ENCODE measurements around the gene SGMS1. TPM values are rescaled to one million over a fixed set of nuclear protein-coding genes. Genes with fewer than 3 reads are reported as not detected.
A peak's percentile ranks its signal among the peaks of the same experiment; 100 is the strongest.

The SGMS1 gene
- total RNA-seq, 1 experiment from 2014 or later, result 34.5 TPM

DNA sequence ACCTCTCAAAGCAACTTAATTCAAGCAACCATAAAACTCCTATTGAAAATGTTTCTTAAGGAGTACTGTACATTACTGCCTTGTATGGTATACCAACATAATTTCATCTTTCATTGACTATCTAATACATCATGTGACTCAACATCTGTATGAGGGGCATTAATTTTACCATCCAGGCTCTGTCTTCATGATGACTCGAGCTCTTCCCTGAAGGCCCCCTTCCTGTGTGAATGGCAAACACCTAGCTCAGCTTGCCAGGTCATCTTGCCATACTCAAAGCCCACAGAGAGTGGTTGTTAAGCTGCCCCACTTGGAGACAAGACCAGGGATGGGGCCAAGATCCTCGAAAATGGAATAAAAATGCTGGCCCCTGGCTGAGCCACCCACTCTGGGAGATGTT lies 82.4 kb downstream of the SGMS1 start:
- CTCF ChIA-PET, result interaction anchor here (0.5 to 0.9 kb wide), 2 partner anchors 9 to 83 kb away, joined by 3 to 8 read pairs; no protein-coding TSS in a partner anchor
- DNase-seq, result no peak
- Mint-ChIP-seq H3K27ac (ENCODE audit: unreplicated experiment) (no peak overlapping the region), H3K27me3 (ENCODE audit: unreplicated experiment) (no peaks in the 10 kb centered on the region), H3K4me3 (ENCODE audit: low read depth, unreplicated experiment) (no peak overlapping the region), H3K9me3 (ENCODE audit: low read depth, unreplicated experiment) (no peaks in the 10 kb centered on the region), H3K36me3 (ENCODE audit: insufficient read depth, unreplicated experiment) (no peaks in the 10 kb centered on the region), H3K4me1 (ENCODE audit: low read depth, unreplicated experiment) (peaks cover 36% of the 10 kb centered on the region)
- TF ChIP-seq CTCF (IDR thresholded peaks at IDR 0.05; ENCODE audit: unreplicated experiment), result no peak
- intact Hi-C loops (cut with micrococcal nuclease; ENCODE audit: unreplicated experiment), result no loop called here
- BruUV-seq (replicated peaks), result no TSS peak

DNA sequence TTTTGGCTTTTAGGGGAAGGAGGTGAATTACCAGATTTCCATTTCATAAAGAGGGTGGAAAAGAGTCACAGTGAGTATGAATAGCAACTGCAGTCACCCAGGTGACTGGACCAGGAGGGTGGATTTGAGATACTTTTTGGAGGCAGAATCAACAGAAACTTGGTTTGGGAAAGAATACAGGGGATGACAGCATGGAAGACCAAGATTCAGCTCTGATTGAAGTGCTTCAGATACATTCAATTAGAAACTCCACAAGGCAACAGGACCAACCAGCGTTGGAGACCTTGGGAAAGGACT lies 83.0 kb downstream of the SGMS1 start:
- BruUV-seq (replicated peaks), result no TSS peak
- Mint-ChIP-seq H3K27ac (ENCODE audit: unreplicated experiment) (peak overlapping the region; percentile 11), H3K27me3 (ENCODE audit: unreplicated experiment) (no peaks in the 10 kb centered on the region), H3K9me3 (ENCODE audit: low read depth, unreplicated experiment) (no peaks in the 10 kb centered on the region), H3K4me3 (ENCODE audit: low read depth, unreplicated experiment) (no peak overlapping the region), H3K4me1 (ENCODE audit: low read depth, unreplicated experiment) (peaks cover 33% of the 10 kb centered on the region), H3K36me3 (ENCODE audit: insufficient read depth, unreplicated experiment) (no peaks in the 10 kb centered on the region)
- CTCF ChIA-PET, result interaction anchor here (0.5 kb wide), 1 partner anchor 83 kb away, joined by 8 read pairs; no protein-coding TSS in a partner anchor
- intact Hi-C loops (cut with micrococcal nuclease; ENCODE audit: unreplicated experiment), result no loop called here
- no peak for DNase-seq
- no peak for TF ChIP-seq CTCF (IDR thresholded peaks at IDR 0.05; ENCODE audit: unreplicated experiment)

- H3K36me3 Mint-ChIP-seq (ENCODE audit: insufficient read depth, unreplicated experiment), result no peaks in the 10 kb centered on the region
- no peaks in the 10 kb centered on the region for H3K9me3 Mint-ChIP-seq (ENCODE audit: low read depth, unreplicated experiment)
- peaks cover 28% of the 10 kb centered on the region for H3K4me1 Mint-ChIP-seq (ENCODE audit: low read depth, unreplicated experiment)
- H3K27ac Mint-ChIP-seq (ENCODE audit: unreplicated experiment), result peak overlapping the region; percentile 11
- BruUV-seq (replicated peaks), result no TSS peak
- intact Hi-C loops (cut with micrococcal nuclease; ENCODE audit: unreplicated experiment), result no loop called here
- TF ChIP-seq CTCF (IDR thresholded peaks at IDR 0.05; ENCODE audit: unreplicated experiment), result no peak
- no peak overlapping the region for H3K4me3 Mint-ChIP-seq (ENCODE audit: low read depth, unreplicated experiment)
- CTCF ChIA-PET, result no interaction called here
- no peaks in the 10 kb centered on the region for H3K27me3 Mint-ChIP-seq (ENCODE audit: unreplicated experiment)
- DNase-seq, result no peak
Measured at GRCh38 chr10:50540069-50540825, 83.5 kb downstream of the SGMS1 start.

DNA sequence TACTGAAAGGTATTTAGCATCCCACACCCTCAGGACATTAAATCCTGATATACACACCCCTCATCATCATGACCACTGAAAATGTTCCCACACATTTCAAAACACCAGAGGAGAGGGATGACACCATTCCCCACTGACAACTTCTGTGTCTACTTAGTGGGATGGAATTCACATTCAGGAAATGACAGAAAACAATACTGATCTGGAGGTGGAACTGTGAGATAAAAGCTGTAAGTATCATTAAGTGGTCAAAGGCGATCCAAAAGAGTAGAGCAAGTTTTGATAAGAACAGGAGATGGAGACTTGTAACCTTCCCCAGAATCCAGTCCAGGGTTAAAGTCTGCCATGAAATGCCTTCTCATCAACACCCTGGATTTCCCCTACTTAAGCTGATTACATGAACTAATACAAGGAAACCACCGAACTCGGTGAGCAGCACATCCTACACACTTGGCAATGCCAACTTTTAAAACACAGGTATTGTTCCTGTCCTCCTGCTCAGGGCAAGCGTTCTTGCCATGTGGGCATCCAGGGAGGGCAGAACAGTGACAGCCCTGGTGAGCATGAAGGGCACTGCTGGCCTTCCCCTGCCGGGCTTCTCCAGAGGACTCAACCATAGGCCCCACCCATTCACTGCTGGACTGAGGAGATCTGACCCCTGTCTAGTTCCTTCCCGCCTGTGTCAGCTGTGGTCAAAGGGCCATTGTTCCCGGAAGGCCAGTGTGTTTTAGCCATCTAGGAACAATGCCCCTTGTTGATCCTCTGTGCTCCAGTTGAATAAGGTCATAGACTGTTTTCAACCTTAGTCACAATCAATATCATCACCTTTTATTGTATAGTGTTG lies 85.0 kb downstream of the SGMS1 start:
- CTCF ChIA-PET, result interaction anchor here (0.6 kb wide), 1 partner anchor 42 kb away, joined by 4 read pairs; no protein-coding TSS in a partner anchor
- Mint-ChIP-seq H3K27ac (ENCODE audit: unreplicated experiment) (peak overlapping the region; percentile 60), H3K9me3 (ENCODE audit: low read depth, unreplicated experiment) (no peaks in the 10 kb centered on the region), H3K4me3 (ENCODE audit: low read depth, unreplicated experiment) (peak overlapping the region; percentile 51), H3K4me1 (ENCODE audit: low read depth, unreplicated experiment) (peaks cover 25% of the 10 kb centered on the region), H3K27me3 (ENCODE audit: unreplicated experiment) (no peaks in the 10 kb centered on the region), H3K36me3 (ENCODE audit: insufficient read depth, unreplicated experiment) (no peaks in the 10 kb centered on the region)
- intact Hi-C loops (cut with micrococcal nuclease; ENCODE audit: unreplicated experiment), result no loop called here
- BruUV-seq (replicated peaks), result no TSS peak
- no peak for TF ChIP-seq CTCF (IDR thresholded peaks at IDR 0.05; ENCODE audit: unreplicated experiment)
- peak; percentile 59 for DNase-seq
